Endothelial cell of umbilical vein (primary cell): ENCODE data around the gene FOXL3. TPM values are rescaled to one million over a fixed set of nuclear protein-coding genes. Genes with fewer than 3 reads are reported as not detected.

Source experiments
- BruUV-seq: library from RNA; stranded (reverse); fragments of 400-500 nt; replicated peaks from 2 replicates; lab custom pipeline; 2021; lab: Mats Ljungman, UMichigan
- CTCF ChIA-PET: fragments of 300-600, 350-600 bp; sonication (Branson Sonifier 250); formaldehyde crosslinking; loops from one replicate; lab custom pipeline; 2021; ENCODE audit warnings: antibody characterized with exemption, inconsistent platforms; lab: Charles Lee
- POLR2A ChIA-PET: fragments of 300-600, 350-600 bp; sonication (Branson Sonifier 250); formaldehyde crosslinking; loops from one replicate; lab custom pipeline; 2021; ENCODE audit warnings: antibody characterized with exemption, inconsistent platforms; lab: Charles Lee
- DNase-seq: peaks from one replicate; pipeline ENCODE4 v3.0.0-alpha.2; 2011; ENCODE audit warnings: low read depth, low spot score
- FAIRE-seq: peaks from 2 replicates; lab custom pipeline; 2011; peaks lifted over from hg19 to GRCh38; lab: Jason Lieb, UNC
- H2AFZ ChIP-seq: 2 replicates; pipeline ENCODE4 v1.6.0; 2012; ENCODE audit warnings: low read depth, low read length, control low read depth, inconsistent platforms
- H3K27ac ChIP-seq: 2 replicates; pipeline ENCODE4 v1.5.1; 2011; ENCODE audit warnings: low read depth, mild to moderate bottlenecking, control low read depth, low read length, moderate library complexity; ENCODE audit not compliant: insufficient read depth
- H3K27me3 ChIP-seq, 2 experiments: 2 replicates each; pipeline versions ENCODE4 v1.6.0 to v1.6.1; 2011; ENCODE audit warnings: low read length in 2 of 2, mixed read lengths in 1 of 2; ENCODE audit not compliant: control insufficient read depth in 2 of 2, insufficient read depth in 2 of 2
- H3K36me3 ChIP-seq, 2 experiments: 2 replicates in 1 of 2; 3 replicates in 1 of 2; pipeline ENCODE4 v1.5.1; 2011; ENCODE audit warnings: low read length in 2 of 2, mild to moderate bottlenecking in 1 of 2, moderate library complexity in 1 of 2; ENCODE audit not compliant: control insufficient read depth in 2 of 2, insufficient read depth in 2 of 2; ENCODE audit errors: extremely low read depth in 1 of 2
- H3K4me1 ChIP-seq: 3 replicates; pipeline ENCODE4 v1.5.1; 2011; ENCODE audit warnings: mild to moderate bottlenecking, low read length; ENCODE audit not compliant: control insufficient read depth, insufficient read depth; ENCODE audit errors: extremely low read depth
- H3K4me2 ChIP-seq: 2 replicates; pipeline ENCODE4 v1.6.1; 2011; ENCODE audit warnings: low read length, control low read depth, mixed read lengths; ENCODE audit not compliant: insufficient read depth
- H3K4me3 ChIP-seq, 3 experiments: fragments of 200-600 bp in 1 of 3; sonication (generic), shearing (Covaris generic) in 1 of 3; replicated peaks in 1 of 3; 2 replicates each; pipeline ENCODE4 v1.5.1; 2011 to 2016; ENCODE audit warnings: control low read depth in 3 of 3, low read length in 3 of 3, mild to moderate bottlenecking in 2 of 3, inconsistent platforms in 1 of 3, low read depth in 1 of 3, moderate library complexity in 1 of 3; ENCODE audit not compliant: insufficient read depth in 1 of 3
- H3K79me2 ChIP-seq: 2 replicates; pipeline ENCODE4 v1.6.0; 2012; ENCODE audit warnings: low read length, inconsistent platforms; ENCODE audit not compliant: control insufficient read depth, insufficient read depth
- H3K9ac ChIP-seq: replicated peaks from 2 replicates; pipeline ENCODE3; 2011; ENCODE audit warnings: low read length, control low read depth; ENCODE audit not compliant: insufficient read depth; ENCODE audit errors: extremely low read depth
- H3K9me1 ChIP-seq: replicated peaks from 3 replicates; pipeline ENCODE4 v1.6.0; 2011; ENCODE audit warnings: mild to moderate bottlenecking, low read length; ENCODE audit not compliant: control insufficient read depth, insufficient read depth; ENCODE audit errors: extremely low read depth
- H3K9me3 ChIP-seq: replicated peaks from 2 replicates; pipeline ENCODE4 v1.5.1; 2012; ENCODE audit warnings: low read length, inconsistent platforms; ENCODE audit not compliant: control insufficient read depth, insufficient read depth
- H4K20me1 ChIP-seq: replicated peaks from 2 replicates; pipeline ENCODE3; 2011; ENCODE audit warnings: mild to moderate bottlenecking, low read length; ENCODE audit not compliant: control insufficient read depth, insufficient read depth; ENCODE audit errors: extremely low read depth
- EZH2 ChIP-seq: IDR thresholded peaks from 2 replicates; pipeline ENCODE4 v1.6.1; 2012; ENCODE audit warnings: borderline replicate concordance, low read depth, mild to moderate bottlenecking, moderate library complexity, low read length, inconsistent platforms; ENCODE audit not compliant: severe bottlenecking
- FOS ChIP-seq: IDR thresholded peaks from 2 replicates; pipeline ENCODE4 v1.6.1; 2011; ENCODE audit warnings: mild to moderate bottlenecking, low read length, moderate library complexity, borderline replicate concordance; ENCODE audit not compliant: insufficient read depth
- GATA2 ChIP-seq: IDR thresholded peaks from 2 replicates; pipeline ENCODE4 v1.7.0; 2011; ENCODE audit warnings: low read depth, mild to moderate bottlenecking, moderate library complexity, mixed read lengths, low read length; ENCODE audit not compliant: insufficient read length, insufficient read depth
- JUN ChIP-seq: IDR thresholded peaks from 2 replicates; pipeline ENCODE4 v1.6.1; 2011; ENCODE audit warnings: borderline replicate concordance, low read depth; ENCODE audit not compliant: insufficient read length, insufficient read depth
- MAX ChIP-seq: IDR thresholded peaks from 2 replicates; pipeline ENCODE4 v1.6.1; 2011; ENCODE audit not compliant: insufficient read depth, insufficient read length
- MYC ChIP-seq: IDR thresholded peaks from one replicate; pipeline ENCODE4 v1.6.1; 2011; ENCODE audit warnings: mild to moderate bottlenecking, low read depth, low read length
- POLR2A ChIP-seq: IDR thresholded peaks from 2 replicates; pipeline ENCODE4 v1.6.1; 2012; ENCODE audit warnings: low read depth, mild to moderate bottlenecking, control low read depth, low read length
- POLR2AphosphoS5 ChIP-seq: IDR thresholded peaks from 2 replicates; pipeline ENCODE4 v1.6.1; 2012; ENCODE audit warnings: low read depth, mild to moderate bottlenecking, control low read depth, low read length, moderate library complexity; ENCODE audit not compliant: insufficient read depth
- dilution Hi-C: fragments of 300-500 bp; cut with MboI; formaldehyde crosslinking; loops from one replicate; pipeline ENCODE4 v1.15.0; 2019; ENCODE audit warnings: low sequenced_read_pairs; ENCODE audit not compliant: extremely low pct_ligation_motif_present
- intact Hi-C: fragments of 100-400 bp; cut with micrococcal nuclease; formaldehyde crosslinking; loops from one replicate; pipeline ENCODE4 v1.10.0; 2022
- polyA plus RNA-seq, 4 experiments: library from polyadenylated mRNA; depleted of rRNA in 3 of 4; stranded (reverse) in 3 of 4; unstranded in 1 of 4; fragments of >200 nt; gene quantifications; 2 replicates each; pipeline versions ENCODE4 v1.2.1 to v1.2.3, GENCODE V29; 2011 to 2012; ENCODE audit warnings: missing spikeins in 1 of 4
- total RNA-seq: library from RNA; stranded (reverse); gene quantifications from 2 replicates; pipeline ENCODE4 v1.2.3, GENCODE V29; 2021
- TF ChIP-seq, protein P1 (sequence below), 2 donors: IDR thresholded peaks; 1 replicate in 1 of 2; 2 replicates in 1 of 2; pipeline ENCODE4 v1.5.1; 2011; ENCODE audit warnings: low read length in 2 of 2, mild to moderate bottlenecking in 2 of 2, moderate library complexity in 2 of 2, control low read depth in 1 of 2, inconsistent platforms in 1 of 2, low read depth in 1 of 2; ENCODE audit not compliant: insufficient read depth in 1 of 2; ENCODE audit errors: extremely low read depth in 1 of 2

FOXL3 gene
- total and polyA plus RNA-seq, 2 donors (not counting 3 experiments of a cell fraction or from before 2014, with no cell fraction given): not detected

- dilution Hi-C loops (no loop called here), intact Hi-C loops (loop anchor here (1.0 to 5.0 kb wide), 3 partner anchors 186 to 400 kb away; no protein-coding TSS in a partner anchor)
- CTCF ChIA-PET: interaction anchor here (1.0 to 3.7 kb wide), 9 partner anchors 50 to 441 kb away, joined by 3 to 34 read pairs (median 4); partner anchors contain the start of gene PDGFA
- Histone ChIP-seq H3K27me3 (peaks cover 0 to 2% of the 10 kb centered on the region in 2 experiments), H3K9me1 (no peaks in the 10 kb centered on the region), H2AFZ (no peak overlapping the region), H3K4me1 (no peaks in the 10 kb centered on the region), H4K20me1 (no peaks in the 10 kb centered on the region), H3K4me2 (no peak overlapping the region), H3K4me3 (no peak overlapping the region), H3K27ac (no peak overlapping the region), H3K36me3 (no peaks in the 10 kb centered on the region), H3K79me2 (no peaks in the 10 kb centered on the region), H3K9me3 (no peaks in the 10 kb centered on the region), H3K9ac (no peak overlapping the region)
- DNase-seq (no peak), FAIRE-seq (no peak)
- POLR2A ChIA-PET: no interaction called here
- no peak for TF ChIP-seq JUN
- no peak for TF ChIP-seq GATA2
- no peak for TF ChIP-seq FOS
- no peak for TF ChIP-seq MYC
- no peak for TF ChIP-seq MAX
- TF ChIP-seq, protein P1, sequence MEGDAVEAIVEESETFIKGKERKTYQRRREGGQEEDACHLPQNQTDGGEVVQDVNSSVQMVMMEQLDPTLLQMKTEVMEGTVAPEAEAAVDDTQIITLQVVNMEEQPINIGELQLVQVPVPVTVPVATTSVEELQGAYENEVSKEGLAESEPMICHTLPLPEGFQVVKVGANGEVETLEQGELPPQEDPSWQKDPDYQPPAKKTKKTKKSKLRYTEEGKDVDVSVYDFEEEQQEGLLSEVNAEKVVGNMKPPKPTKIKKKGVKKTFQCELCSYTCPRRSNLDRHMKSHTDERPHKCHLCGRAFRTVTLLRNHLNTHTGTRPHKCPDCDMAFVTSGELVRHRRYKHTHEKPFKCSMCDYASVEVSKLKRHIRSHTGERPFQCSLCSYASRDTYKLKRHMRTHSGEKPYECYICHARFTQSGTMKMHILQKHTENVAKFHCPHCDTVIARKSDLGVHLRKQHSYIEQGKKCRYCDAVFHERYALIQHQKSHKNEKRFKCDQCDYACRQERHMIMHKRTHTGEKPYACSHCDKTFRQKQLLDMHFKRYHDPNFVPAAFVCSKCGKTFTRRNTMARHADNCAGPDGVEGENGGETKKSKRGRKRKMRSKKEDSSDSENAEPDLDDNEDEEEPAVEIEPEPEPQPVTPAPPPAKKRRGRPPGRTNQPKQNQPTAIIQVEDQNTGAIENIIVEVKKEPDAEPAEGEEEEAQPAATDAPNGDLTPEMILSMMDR (IDR thresholded peaks at IDR 0.05; ENCODE audit: extremely low read depth in 1 of 2, insufficient read depth in 1 of 2, low read depth in 1 of 2, low read length in 2 of 2): no peak
- TF ChIP-seq POLR2A: no peak
- TF ChIP-seq EZH2: no peak
- no peak for TF ChIP-seq POLR2AphosphoS5
- BruUV-seq: no TSS peak
These were observed 42.1 kb downstream of the FOXL3 start for GRCh38 chr7:332020-332517.
